ENCODE results near the gene MAPK4. TPM values are rescaled to one million over a fixed set of nuclear protein-coding genes. Genes with fewer than 3 reads are reported as not detected.

The MAPK4 gene
- total RNA-seq, 2 experiments from 2014 or later: not detected

DNA sequence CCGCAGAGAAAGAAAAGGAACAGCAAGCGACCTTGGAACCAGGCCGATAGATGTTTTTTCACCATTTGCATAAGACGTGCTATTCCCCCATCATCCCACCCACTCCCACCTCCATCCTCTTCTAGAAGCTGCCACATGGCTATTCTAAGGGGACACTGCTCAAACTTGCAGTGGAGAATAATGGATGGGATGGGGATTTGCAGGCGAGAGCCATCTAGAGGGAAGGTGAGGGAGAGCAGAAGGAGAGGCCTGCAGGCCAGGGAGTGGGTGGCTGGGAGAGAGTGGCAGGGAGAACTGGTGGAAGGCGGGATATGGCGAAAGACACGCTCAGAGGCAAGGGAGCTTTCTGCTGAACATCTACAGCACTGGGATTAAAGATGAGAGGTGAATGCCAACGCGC is 84.9 kb downstream of the MAPK4 start:
- Mint-ChIP-seq H3K4me3 (no peak overlapping the region), H3K27me3 (no peaks in the 10 kb centered on the region), H3K9me3 (no peaks in the 10 kb centered on the region), H3K36me3 (no peaks in the 10 kb centered on the region), H3K27ac (no peak overlapping the region), H3K4me1 (no peaks in the 10 kb centered on the region)
- no peak for DNase-seq

DNA sequence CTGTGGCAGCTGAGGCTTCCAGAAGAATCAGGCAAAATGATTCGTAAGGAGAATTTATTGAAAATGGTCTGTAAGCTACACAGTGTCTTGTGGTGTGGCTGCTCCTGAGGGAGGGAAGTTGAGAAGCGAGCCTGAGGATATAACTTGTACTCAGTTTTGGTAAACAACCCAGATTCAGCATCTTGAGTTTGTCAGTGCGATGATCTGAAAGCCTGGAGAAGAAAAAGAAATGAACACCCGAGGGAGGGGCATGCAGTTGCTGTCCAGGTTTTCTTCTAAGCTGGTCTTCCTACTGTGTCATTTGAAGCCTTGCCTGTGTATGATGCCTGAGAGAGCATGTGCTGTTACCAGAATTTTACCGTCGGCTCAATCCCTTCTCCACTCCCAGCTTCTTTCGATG is 87.3 kb downstream of the MAPK4 start:
- H3K36me3 Mint-ChIP-seq: no peaks in the 10 kb centered on the region
- H3K27ac Mint-ChIP-seq: no peak overlapping the region
- no peaks in the 10 kb centered on the region for H3K9me3 Mint-ChIP-seq
- H3K4me3 Mint-ChIP-seq: no peak overlapping the region
- H3K4me1 Mint-ChIP-seq: no peaks in the 10 kb centered on the region
- H3K27me3 Mint-ChIP-seq: no peaks in the 10 kb centered on the region
- DNase-seq: no peak

DNA sequence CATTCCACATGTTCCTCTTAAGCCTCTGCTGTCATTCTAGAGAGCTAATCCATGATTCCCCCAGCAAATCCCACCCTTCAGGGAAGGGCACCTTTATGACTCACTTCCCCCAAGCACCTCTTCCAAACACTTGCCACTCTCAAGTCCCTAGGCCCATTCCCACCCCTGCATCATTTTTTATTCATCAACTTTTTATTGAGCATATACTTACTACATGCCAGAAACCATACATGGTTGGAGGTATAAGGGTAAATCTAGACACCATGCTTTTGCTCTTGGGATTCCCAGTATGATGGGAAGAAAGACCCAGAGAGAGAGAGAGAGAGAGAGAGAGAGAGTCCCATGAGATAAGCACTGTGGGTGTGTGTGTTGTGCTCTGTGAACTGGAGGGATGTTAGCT is 87.9 kb downstream of the MAPK4 start:
- Mint-ChIP-seq H3K4me3 (no peak overlapping the region), H3K9me3 (no peaks in the 10 kb centered on the region), H3K27ac (no peak overlapping the region), H3K36me3 (no peaks in the 10 kb centered on the region), H3K4me1 (no peaks in the 10 kb centered on the region), H3K27me3 (no peaks in the 10 kb centered on the region)
- DNase-seq: no peak

DNA sequence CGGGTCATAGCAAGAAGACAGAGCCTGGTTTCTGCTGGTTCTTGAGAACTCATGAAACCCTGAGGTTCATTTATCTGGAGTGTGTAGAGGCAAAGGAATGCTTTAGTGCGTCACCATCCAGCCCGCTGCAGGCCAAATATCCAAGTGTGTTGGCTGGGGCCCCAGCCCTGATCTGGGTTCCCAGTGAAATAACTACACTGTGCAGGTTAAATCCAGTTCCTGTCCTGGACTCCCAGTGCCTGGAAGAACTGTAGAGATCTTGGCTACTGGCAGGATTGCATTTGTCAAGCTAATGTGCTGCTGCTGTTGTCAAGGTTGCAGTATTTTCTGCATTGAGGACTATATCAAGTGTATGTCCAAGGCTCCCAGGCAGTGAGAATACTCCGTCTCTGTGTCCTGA is 89.9 kb downstream of the MAPK4 start:
- H3K4me1 Mint-ChIP-seq: no peaks in the 10 kb centered on the region
- H3K27ac Mint-ChIP-seq: no peak overlapping the region
- H3K4me3 Mint-ChIP-seq: no peak overlapping the region
- H3K9me3 Mint-ChIP-seq: no peaks in the 10 kb centered on the region
- no peak for DNase-seq
- no peaks in the 10 kb centered on the region for H3K27me3 Mint-ChIP-seq
- H3K36me3 Mint-ChIP-seq: no peaks in the 10 kb centered on the region

DNA sequence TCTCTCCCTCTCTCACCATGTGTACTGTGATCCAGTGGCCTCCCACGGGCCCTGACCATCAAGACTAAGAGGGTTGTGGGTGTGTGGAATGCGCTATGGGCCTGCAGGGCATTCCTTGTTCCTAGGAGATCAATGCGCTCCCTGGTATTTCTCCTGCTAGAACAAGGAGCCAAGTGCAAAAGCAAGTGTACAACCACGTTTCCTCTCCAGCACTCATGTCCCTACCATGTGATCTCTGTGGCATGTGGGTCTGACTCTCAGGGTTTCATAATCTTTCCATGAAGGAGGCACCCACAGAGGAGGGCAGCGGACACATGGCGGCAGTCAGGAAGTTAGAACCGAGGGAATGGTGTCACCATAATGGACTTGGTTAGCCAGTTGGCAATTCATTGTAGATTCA is 91.4 kb downstream of the MAPK4 start:
- DNase-seq: no peak
- Mint-ChIP-seq H3K27me3 (peaks cover 5% of the 10 kb centered on the region), H3K9me3 (no peaks in the 10 kb centered on the region), H3K4me3 (no peak overlapping the region), H3K36me3 (no peaks in the 10 kb centered on the region), H3K27ac (no peak overlapping the region), H3K4me1 (no peaks in the 10 kb centered on the region)

DNA sequence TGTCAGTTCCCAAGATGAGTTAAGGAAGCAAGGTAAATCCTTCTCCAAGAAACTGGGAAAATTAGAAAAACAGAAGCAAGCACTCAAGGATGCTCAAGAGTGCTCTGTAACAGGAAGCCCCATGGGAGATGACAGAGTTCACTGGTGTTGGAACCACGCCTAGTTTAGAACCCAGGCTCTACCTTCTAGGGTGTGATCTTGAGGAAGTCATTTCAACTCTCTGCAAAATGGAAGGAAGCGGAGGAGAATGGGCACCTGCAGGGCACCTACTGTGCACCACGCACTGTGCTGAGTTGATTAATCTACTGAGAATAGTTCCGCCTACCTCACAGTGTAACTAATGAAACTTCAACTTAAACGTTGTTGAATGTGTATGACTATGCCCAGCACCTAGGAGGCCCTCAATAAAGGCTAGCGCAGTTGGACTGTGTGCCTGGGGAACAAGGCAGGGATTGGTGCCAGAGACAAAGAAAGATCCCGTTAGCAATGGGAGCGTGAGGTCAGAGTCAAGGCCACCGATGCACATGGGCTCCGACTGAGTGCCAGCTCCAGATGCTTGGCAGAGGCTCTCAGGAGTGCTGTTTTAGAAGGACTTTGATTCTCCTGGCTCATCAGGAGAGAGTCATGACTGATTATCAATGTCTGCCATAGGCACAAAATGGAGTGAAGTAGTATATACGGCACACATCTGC is 93.7 kb downstream of the MAPK4 start:
- Mint-ChIP-seq H3K36me3 (no peaks in the 10 kb centered on the region), H3K4me1 (no peaks in the 10 kb centered on the region), H3K4me3 (no peak overlapping the region), H3K27ac (no peak overlapping the region), H3K27me3 (peaks cover 5% of the 10 kb centered on the region), H3K9me3 (no peaks in the 10 kb centered on the region)
- DNase-seq: no peak

DNA sequence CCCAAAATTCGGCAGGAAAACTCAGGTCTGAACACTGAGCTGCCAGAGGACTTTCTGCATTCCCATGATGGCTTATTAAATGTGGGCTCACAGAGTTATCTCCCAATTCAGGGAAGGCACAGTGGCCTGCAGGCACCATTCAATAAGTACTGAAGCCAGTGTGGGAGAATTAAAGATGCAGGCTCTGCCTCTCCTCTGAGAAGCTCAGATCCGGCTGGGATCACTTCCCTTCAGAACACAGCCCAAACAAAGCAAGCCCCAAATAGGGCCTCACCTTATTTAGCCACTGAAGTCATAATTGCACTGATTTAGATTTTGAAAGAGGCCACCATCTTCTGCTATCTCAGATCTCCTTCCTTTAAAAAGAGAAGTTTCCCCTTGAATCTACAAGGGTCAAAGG is 94.3 kb downstream of the MAPK4 start:
- Mint-ChIP-seq H3K27me3 (peaks cover 5% of the 10 kb centered on the region), H3K27ac (no peak overlapping the region), H3K36me3 (no peaks in the 10 kb centered on the region), H3K4me1 (no peaks in the 10 kb centered on the region), H3K9me3 (no peaks in the 10 kb centered on the region), H3K4me3 (no peak overlapping the region)
- no peak for DNase-seq

DNA sequence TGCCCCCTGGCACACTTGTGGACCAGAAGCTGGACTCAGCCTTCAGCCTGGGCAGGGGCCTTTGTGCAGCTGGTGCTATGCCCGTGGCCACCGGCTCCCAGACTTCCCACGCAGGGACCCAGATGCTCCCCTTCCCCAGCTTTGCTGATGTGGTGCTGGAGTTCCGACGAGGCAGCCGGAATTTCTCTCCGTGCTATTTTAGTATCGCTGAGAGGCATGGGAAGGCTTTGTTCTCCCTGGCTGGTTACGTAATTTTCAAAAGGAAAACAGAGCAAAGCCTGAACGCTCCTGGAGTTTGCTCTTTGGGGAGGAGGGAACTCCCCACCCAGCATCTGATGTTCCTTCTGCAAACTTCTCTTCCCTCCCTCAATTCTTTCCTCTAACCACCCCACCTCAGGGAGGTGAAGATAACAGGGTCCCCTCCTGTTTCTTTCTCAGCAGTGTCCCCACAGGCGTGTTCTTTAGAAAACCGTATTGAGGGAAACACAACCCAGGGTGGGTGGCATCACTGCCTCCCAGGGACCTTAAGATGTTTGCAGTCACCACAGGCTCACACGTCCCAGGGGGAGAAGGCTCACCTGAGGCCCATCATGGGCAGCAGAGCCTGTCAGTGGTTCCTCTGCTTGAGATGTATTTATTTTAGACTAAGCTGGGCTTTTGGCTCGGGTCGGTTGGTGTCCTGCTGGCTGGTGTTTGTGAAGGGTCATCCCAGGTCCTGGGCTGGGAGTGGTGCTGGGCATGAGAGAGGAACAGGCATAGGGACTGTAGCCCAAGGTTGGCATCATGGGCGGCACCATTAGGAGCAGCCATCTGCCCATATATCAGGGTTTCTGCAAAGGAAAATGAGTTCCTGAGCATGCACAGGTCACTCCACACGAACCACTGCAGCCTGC is 95.0 kb downstream of the MAPK4 start:
- Mint-ChIP-seq H3K27me3 (peaks cover 5% of the 10 kb centered on the region), H3K4me1 (no peaks in the 10 kb centered on the region), H3K36me3 (no peaks in the 10 kb centered on the region), H3K4me3 (no peak overlapping the region), H3K9me3 (no peaks in the 10 kb centered on the region), H3K27ac (no peak overlapping the region)
- DNase-seq: no peak

DNA sequence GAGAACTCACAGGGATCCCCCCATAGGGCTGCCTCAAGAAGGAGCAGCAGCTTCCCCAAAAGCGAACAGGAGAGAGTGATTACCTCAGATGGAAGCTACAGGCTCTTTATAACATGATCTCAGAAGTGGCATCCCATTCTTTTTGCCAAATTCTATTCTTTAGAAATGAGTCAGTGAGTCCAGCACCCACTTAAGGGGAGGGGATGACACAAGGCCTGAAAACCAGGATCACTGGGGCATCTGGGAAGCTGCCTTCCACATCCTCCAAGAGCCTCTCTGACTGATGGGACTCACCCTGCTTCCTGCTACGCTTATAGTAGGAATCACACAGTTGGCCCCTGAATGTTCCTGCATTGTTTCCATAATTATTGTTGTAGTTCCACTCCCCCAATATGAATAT is 96.5 kb downstream of the MAPK4 start:
- H3K27ac Mint-ChIP-seq: no peak overlapping the region
- no peaks in the 10 kb centered on the region for H3K9me3 Mint-ChIP-seq
- no peak overlapping the region for H3K4me3 Mint-ChIP-seq
- H3K36me3 Mint-ChIP-seq: no peaks in the 10 kb centered on the region
- DNase-seq: no peak
- peaks cover 5% of the 10 kb centered on the region for H3K27me3 Mint-ChIP-seq
- H3K4me1 Mint-ChIP-seq: no peaks in the 10 kb centered on the region

DNA sequence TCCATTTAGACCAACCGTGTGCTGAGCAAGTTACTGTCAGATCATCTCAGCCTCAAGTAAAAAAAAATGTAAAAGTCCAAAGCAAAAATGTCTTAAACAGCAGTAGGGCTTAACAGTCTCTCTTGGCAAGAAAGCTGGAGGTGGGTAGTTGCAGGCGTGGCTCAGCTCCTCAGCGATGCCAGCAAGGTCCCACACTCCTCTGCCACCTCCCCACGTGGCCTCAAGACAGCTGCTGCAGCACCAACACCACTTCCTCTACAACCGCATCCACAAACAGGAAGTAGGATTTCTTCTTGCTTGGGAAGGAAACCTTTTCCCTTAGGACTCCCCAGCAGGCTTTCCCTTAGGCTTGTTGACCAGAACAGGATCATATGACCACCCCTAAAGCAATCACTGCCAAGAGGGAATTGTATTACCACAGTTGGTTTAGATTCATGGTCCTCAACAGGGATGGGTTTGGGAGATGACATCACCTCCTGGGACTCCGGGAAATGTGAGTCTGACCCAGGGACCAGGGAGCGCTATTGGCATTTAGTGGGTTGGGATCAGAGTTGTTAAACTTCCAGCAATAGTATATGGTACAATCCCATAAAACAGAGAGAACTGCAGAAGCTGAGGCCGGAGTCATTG is 97.1 kb downstream of the MAPK4 start:
- no peak overlapping the region for H3K27ac Mint-ChIP-seq
- DNase-seq: no peak
- H3K9me3 Mint-ChIP-seq: peaks cover 1% of the 10 kb centered on the region
- no peaks in the 10 kb centered on the region for H3K36me3 Mint-ChIP-seq
- no peak overlapping the region for H3K4me3 Mint-ChIP-seq
- no peaks in the 10 kb centered on the region for H3K4me1 Mint-ChIP-seq
- H3K27me3 Mint-ChIP-seq: peaks cover 5% of the 10 kb centered on the region

DNA sequence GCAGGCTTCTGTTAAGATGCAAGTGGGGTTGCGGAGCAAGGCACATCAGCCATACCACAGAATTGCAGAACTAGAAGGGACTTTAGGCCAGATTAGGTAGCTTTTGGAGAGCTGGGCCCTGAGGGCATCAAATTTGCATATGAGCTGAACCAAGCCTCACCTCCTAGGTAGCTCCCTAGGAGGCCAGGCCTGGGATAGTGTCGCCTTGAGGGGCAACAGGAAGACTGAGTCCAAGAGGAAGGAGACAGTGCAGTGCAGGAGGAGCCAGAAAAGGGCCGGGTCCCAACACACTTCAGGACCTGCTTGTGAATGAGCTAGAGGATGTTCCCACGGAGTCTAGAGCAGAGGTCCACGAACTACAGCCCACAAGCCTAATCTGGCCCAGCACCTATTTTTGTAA is 98.7 kb downstream of the MAPK4 start:
- DNase-seq: no peak
- peaks cover 5% of the 10 kb centered on the region for H3K27me3 Mint-ChIP-seq
- H3K4me3 Mint-ChIP-seq: no peak overlapping the region
- H3K9me3 Mint-ChIP-seq: peaks cover 5% of the 10 kb centered on the region
- no peak overlapping the region for H3K27ac Mint-ChIP-seq
- no peaks in the 10 kb centered on the region for H3K36me3 Mint-ChIP-seq
- no peaks in the 10 kb centered on the region for H3K4me1 Mint-ChIP-seq

DNA sequence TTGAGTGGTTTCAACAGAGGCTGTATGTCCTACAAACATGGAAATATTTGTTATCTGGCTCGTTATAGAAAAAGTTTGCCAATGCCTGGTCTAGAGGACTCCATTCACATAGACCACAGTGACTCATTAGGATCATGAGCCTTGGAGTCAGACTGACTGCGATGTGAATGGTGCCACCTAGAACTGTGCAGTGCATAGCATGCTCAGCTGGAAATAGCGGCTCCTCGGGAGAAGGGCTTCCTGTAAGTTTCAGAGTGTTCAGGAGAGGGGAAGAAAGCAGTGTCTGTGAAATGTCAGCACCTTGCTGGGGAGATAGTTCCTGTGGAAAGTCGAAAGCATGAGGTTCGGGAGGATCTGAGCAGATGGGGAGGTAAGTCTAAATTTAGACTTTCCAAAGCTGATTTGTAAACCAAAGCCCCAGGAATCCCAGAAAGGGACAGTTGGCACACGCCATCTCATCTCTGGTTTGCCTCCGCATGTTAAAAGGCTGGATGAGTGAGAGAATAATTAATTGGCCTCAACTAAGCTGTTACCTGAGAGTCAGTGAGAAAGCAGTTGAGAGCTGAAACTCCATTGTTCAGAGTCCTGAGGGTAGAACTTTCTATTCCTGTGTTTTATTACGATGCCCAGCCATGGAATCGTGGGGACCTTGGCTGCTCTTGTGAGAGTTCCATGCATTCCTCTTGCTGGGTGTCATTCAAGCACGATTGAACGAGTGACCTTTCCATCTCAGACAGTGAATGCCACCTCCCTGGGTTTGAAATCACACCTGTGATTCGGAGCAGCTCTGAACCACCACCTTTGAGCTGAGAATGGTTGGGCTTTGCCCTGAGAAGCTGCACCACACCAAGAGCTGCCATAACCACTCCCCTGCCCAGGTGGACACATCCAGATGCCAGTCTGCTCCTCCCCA is 99.5 kb downstream of the MAPK4 start:
- H3K9me3 Mint-ChIP-seq: peaks cover 5% of the 10 kb centered on the region
- no peak for DNase-seq
- H3K27me3 Mint-ChIP-seq: peaks cover 5% of the 10 kb centered on the region
- H3K36me3 Mint-ChIP-seq: no peaks in the 10 kb centered on the region
- no peak overlapping the region for H3K27ac Mint-ChIP-seq
- H3K4me1 Mint-ChIP-seq: no peaks in the 10 kb centered on the region
- no peak overlapping the region for H3K4me3 Mint-ChIP-seq

DNA sequence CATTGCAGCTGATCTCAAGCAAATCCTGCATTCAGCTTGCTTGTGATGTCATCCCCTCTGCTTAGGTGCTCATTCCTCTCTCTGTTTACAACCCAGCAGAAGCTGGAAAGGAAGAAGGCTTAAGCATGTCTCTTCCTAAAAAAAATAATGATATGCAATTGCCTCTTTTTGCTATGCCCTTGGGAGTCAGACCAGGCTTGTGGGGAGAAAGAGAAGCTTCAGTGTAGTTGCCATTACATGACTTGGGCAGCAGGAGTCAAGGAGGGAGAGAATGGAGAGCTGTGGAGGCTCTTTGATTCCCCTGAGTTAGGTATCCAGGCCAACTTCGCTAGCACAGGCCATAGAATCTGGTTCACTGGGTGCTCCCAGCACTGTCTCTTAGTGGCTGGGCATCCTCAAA is 101.1 kb downstream of the MAPK4 start:
- no peaks in the 10 kb centered on the region for H3K36me3 Mint-ChIP-seq
- peaks cover 3% of the 10 kb centered on the region for H3K27me3 Mint-ChIP-seq
- no peak overlapping the region for H3K27ac Mint-ChIP-seq
- H3K9me3 Mint-ChIP-seq: peaks cover 5% of the 10 kb centered on the region
- H3K4me1 Mint-ChIP-seq: no peaks in the 10 kb centered on the region
- DNase-seq: no peak
- H3K4me3 Mint-ChIP-seq: no peak overlapping the region

DNA sequence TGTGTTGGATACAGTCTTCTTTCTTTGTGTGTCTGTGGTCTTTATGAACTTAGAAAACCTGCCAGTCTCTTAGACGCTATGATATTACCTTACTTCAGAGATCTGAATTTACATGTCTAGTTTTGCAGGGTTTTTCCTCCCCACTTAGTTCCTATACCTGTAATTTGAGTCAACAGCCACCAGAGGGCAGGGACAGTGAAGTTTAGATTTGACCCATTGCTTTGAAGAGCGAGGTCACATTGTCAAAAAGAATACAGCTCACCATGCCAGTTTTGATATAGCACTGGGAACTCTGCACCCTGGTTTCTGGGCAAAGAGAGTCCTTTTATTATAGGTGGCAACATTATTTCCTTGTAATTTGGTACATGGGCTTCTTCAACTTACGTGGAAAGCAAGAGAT is 102.3 kb downstream of the MAPK4 start:
- DNase-seq: no peak
- Mint-ChIP-seq H3K36me3 (no peaks in the 10 kb centered on the region), H3K27ac (no peak overlapping the region), H3K27me3 (no peaks in the 10 kb centered on the region), H3K4me1 (no peaks in the 10 kb centered on the region), H3K9me3 (peaks cover 5% of the 10 kb centered on the region), H3K4me3 (no peak overlapping the region)
